ENCODE data around the gene TOM1L2.

Gene TOM1L2

GRCh38 chr17:17902877-17903276, 69.3 kb downstream of the TOM1L2 start:
- Histone ChIP-seq H2AFZ (ENCODE audit: low read depth, low read length) (no peak overlapping the region), H3K9ac (ENCODE audit: low read depth, low read length) (no peak overlapping the region), H3K36me3 (ENCODE audit: insufficient read depth, low read length) (no peaks in the 10 kb centered on the region), H3K9me3 (ENCODE audit: insufficient read depth, low read length, severe bottlenecking) (no peaks in the 10 kb centered on the region), H4K20me1 (ENCODE audit: insufficient read depth, low read length) (no peaks in the 10 kb centered on the region), H3K27ac (ENCODE audit: low read length) (no peak overlapping the region), H3K27me3 (ENCODE audit: insufficient read depth, low read length, poor library complexity) (no peaks in the 10 kb centered on the region), H3K4me3 (ENCODE audit: low read depth in 1 of 2, low read length in 2 of 2) (no peak overlapping the region), H3K4me1 (ENCODE audit: insufficient read depth, low read length) (no peaks in the 10 kb centered on the region), H3K79me2 (ENCODE audit: insufficient read depth, low read length) (no peaks in the 10 kb centered on the region), H3K4me2 (ENCODE audit: insufficient read depth, low read length) (no peak overlapping the region)
- ATAC-seq (ENCODE audit: insufficient read depth, low read depth): no peak
- DNase-seq: no peak
- TF ChIP-seq CTCF (IDR thresholded peaks at IDR 0.05; ENCODE audit: borderline replicate concordance, extremely low read depth, low read length, poor library complexity, severe bottlenecking) (no peak), EZH2 (IDR thresholded peaks at IDR 0.05; ENCODE audit: borderline replicate concordance, low read depth, low read length, severe bottlenecking) (no peak)

GRCh38 chr17:17902376-17902775, 69.8 kb downstream of the TOM1L2 start:
- Histone ChIP-seq H3K9me3 (ENCODE audit: insufficient read depth, low read length, severe bottlenecking) (no peaks in the 10 kb centered on the region), H3K4me1 (ENCODE audit: insufficient read depth, low read length) (no peaks in the 10 kb centered on the region), H3K27me3 (ENCODE audit: insufficient read depth, low read length, poor library complexity) (no peaks in the 10 kb centered on the region), H4K20me1 (ENCODE audit: insufficient read depth, low read length) (no peaks in the 10 kb centered on the region), H3K4me3 (ENCODE audit: low read depth in 1 of 2, low read length in 2 of 2) (no peak overlapping the region), H3K36me3 (ENCODE audit: insufficient read depth, low read length) (no peaks in the 10 kb centered on the region), H3K9ac (ENCODE audit: low read depth, low read length) (no peak overlapping the region), H3K4me2 (ENCODE audit: insufficient read depth, low read length) (no peak overlapping the region), H3K27ac (ENCODE audit: low read length) (no peak overlapping the region), H3K79me2 (ENCODE audit: insufficient read depth, low read length) (no peaks in the 10 kb centered on the region), H2AFZ (ENCODE audit: low read depth, low read length) (no peak overlapping the region)
- DNase-seq (no peak), ATAC-seq (ENCODE audit: insufficient read depth, low read depth) (no peak)
- TF ChIP-seq EZH2 (IDR thresholded peaks at IDR 0.05; ENCODE audit: borderline replicate concordance, low read depth, low read length, severe bottlenecking) (no peak), CTCF (IDR thresholded peaks at IDR 0.05; ENCODE audit: borderline replicate concordance, extremely low read depth, low read length, poor library complexity, severe bottlenecking) (no peak)

DNA sequence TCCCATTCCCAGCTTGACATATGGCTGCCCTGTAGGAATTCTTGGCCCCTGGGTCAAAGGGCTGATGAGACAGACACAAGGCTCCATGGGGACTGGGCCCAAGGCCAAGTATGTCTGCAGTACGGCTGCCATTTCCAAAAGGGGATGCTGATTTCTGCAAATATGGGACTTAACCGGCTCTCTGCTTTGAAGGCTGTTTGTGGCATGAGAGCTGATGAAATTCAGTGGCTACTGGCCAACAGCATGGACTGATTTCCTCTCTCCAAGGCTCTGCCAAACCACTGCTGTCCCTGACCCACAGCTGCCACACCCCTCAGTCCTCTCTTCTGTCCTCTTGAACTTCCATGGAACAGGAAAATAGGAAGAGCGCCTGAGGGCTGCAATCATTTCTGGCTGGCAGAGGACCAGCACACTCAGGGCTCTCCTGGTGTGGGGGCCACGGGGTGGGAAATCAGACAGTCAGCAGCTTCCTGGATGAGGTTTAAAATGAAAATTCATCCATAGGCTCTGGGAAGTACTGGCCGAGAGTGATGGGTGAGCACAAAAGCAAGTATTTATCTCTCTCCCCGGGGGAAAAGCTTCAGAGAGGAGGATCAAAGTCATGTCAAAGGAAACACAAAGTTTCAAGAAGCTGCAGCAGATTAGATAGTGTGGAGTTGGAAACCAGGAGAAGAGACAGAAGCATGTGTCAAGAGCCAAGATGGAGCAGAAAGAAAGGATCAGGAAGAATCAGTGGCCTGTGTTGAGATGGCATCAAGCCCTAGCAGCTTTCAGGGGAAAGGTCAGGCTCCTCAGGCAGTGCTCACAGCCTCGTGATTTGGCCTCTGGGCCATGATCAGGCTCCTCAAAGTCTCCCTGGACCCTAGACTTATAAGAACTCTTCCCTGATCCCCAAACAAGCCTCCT, 71.3 kb downstream of the TOM1L2 start:
- TF ChIP-seq CTCF (IDR thresholded peaks at IDR 0.05; ENCODE audit: borderline replicate concordance, extremely low read depth, low read length, poor library complexity, severe bottlenecking) (no peak), EZH2 (IDR thresholded peaks at IDR 0.05; ENCODE audit: borderline replicate concordance, low read depth, low read length, severe bottlenecking) (no peak)
- no peaks in the 10 kb centered on the region for H3K4me1 ChIP-seq (ENCODE audit: insufficient read depth, low read length)
- H3K4me2 ChIP-seq (ENCODE audit: insufficient read depth, low read length): no peak overlapping the region
- no peaks in the 10 kb centered on the region for H3K79me2 ChIP-seq (ENCODE audit: insufficient read depth, low read length)
- no peaks in the 10 kb centered on the region for H3K27me3 ChIP-seq (ENCODE audit: insufficient read depth, low read length, poor library complexity)
- H3K4me3 ChIP-seq (ENCODE audit: low read depth in 1 of 2, low read length in 2 of 2): no peak overlapping the region
- no peak overlapping the region for H3K9ac ChIP-seq (ENCODE audit: low read depth, low read length)
- H4K20me1 ChIP-seq (ENCODE audit: insufficient read depth, low read length): no peaks in the 10 kb centered on the region
- H3K36me3 ChIP-seq (ENCODE audit: insufficient read depth, low read length): no peaks in the 10 kb centered on the region
- DNase-seq: no peak
- no peak overlapping the region for H2AFZ ChIP-seq (ENCODE audit: low read depth, low read length)
- no peak overlapping the region for H3K27ac ChIP-seq (ENCODE audit: low read length)
- no peak for ATAC-seq (ENCODE audit: insufficient read depth, low read depth)
- H3K9me3 ChIP-seq (ENCODE audit: insufficient read depth, low read length, severe bottlenecking): no peaks in the 10 kb centered on the region
